HCEC 1CT (cell line): ENCODE measurements around the gene NXPE2.
"Not testable (repeated sequence)": the region's sequence is repeated elsewhere in the genome, so short reads cannot be mapped to it uniquely, and the experiment has no call there.

Source experiments
- DNase-seq: peaks from one replicate; pipeline ENCODE4 v3.0.0-alpha.2; 2017

The NXPE2 gene

DNA sequence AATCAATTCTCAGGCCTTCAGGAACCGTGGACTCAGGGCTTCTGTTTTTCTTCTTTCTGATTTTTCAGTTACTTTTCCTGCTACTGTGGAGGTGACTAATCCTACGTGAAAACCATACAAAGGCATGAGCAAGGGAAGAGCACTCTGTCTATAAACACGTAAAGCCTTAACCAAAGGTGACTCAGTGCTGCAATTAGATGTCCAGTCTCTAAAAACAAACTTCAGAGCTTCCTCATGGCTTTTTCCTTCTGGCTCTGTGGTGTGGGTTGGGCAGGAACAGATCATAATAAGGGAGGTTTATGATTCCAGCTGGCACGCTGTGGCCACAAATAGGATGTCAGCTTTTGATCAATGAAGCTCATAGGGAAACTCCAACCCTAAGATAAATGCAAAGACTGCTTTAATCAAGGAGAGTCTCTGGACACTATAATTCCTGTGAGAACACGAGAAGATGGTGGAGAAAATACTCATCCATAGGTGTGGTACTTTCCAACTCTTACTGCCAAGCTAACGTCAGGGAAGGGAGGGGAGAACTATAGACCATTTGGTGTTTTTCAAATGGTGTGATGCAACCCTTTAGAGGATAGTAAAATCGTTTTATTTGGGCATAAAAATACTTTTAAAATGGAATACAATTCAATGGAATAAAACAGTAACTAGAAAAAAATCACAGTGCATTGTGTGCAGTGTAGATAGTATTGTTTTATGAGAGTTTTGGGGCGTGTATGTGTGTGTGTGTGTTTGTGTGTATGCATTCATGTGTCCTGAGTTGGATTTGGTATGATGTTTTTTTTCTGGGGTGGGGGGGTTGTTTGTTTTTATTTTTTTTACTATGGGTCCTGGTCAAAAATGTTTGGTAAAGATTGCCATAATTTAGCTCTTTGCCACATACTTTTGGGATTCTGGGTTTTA, at the start of gene NXPE2:
Gene NXPE2 (plus strand): TSS at position 403 of the 912 bp plus-strand sequence. CDS start 49 bp downstream, at position 452.
- DNase-seq: no peak

DNA sequence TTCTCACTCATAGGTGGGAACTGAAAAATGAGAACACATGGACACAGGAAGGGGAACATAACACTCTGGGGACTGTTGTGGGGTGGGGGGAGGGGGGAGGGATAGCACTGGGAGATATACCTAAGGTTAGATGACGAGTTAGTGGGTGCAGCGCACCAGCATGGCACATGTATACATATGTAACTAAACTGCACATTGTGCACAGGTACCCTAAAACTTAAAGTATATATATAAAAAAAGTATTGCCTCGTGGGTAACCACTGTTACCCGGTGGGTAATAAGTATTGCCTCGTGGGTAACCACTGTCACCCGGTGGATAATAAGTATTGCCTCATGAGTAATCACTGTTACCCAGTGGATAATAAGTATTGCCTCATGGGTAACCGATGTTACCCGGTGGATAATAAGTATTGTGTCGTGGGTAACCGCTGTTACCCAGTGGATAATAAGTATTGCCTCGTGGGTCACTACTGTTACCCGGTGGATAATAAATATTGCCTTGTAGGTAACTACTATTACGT, 46.8 kb upstream of the NXPE2 start:
- DNase-seq: not testable (repeated sequence)

DNA sequence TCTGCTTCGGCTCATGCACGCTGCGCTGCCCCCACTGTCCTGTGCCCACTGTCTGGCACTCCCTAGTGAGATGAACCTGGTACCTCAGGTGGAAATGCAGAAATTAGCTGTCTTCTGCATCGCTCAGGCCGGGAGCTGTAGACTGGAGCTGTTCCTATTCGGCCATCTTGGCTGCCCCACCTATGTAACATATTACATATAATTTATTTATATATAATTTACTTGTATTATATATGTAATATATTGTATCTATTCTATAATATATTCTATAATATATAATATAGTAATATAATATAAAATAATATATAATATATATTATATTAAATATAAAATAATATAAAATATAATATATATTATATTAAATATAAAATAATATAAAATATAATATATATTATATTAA, 38.9 kb upstream of the NXPE2 start:
- not testable (repeated sequence) for DNase-seq

DNA sequence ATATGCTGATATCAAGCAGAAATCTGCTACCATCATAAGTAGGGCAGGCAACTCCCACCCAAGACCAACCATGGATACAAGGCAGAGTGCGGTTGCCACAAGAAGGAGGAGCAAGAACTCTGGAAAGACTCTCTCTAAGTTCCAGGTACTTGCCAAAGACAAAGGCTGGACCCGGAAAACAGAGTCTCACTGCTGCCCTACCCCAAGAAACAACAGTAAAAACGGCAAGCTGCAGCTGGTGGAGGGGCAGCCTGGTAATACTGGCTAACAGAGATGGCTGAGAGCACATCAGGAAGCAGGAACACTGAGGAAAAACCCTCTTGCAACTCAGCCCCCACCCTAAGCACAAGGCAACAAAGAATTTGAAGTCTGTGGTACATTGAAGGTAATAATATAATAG, 27.7 kb upstream of the NXPE2 start:
- no peak for DNase-seq

DNA sequence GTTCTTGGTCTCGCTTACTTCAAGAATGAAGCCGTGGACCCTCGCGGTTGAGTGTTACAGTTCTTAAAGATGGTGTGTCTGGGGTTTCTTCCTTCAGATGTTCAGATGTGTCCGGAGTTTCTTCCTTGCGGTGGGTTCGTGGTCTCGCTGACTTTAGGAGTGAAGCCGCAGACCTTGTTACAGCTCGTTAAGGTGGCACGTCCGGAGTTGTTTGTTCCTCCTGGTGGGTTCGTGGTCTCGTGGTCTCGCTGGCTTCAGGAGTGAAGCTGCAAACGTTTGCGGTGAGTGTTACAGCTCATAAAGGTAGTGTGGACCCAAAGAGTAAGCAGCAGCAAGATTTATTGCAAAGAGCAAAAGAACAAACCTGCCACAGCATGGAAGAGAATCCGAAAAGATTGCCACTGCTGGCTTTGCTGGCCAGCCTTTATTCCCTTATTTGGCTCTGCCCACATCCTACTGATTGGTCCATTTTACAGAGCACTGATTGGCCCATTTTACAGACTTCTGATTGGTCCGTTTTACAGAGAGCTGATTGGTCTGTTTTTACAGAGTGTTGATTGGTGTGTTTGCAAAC, 27.1 kb upstream of the NXPE2 start:
- DNase-seq: no peak

DNA sequence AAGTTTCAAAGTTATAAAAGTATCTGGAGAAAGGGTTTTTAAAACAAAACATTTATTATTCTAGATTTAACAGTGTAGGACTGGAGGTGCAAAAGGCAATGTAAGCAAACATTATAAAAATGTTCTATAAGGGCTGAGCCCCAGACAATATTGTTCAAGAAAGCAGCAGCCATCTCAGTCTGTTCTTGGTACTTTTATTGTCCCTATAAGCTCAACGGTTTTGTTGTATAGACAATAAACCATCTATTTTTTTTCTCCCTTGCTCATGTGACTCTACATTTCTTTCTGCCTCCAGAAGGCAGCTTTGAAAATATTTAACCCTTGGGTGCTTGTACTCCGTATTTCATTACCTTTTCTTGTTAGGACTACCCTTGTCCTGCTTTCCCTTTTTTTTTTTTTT, 25.2 kb upstream of the NXPE2 start:
- DNase-seq: no peak

DNA sequence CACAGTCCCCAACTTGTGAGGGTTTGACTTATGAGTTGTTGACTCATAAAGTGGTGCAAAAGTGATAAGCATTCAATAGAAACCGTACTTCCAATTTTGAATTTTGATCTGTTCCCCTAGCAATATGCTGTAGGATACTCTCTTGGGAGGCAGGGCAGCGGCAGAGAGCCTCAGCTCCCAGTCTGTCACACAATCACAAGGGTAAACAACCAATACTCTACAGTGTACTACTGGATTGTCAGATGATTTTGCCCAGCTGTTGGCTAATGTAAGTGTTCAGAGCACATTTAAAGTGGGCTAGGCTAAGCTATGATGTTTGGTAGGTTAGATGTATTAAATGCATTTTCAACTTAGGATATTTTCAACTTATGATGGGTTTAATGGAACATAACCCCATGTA, 13.7 kb upstream of the NXPE2 start:
- no peak for DNase-seq

DNA sequence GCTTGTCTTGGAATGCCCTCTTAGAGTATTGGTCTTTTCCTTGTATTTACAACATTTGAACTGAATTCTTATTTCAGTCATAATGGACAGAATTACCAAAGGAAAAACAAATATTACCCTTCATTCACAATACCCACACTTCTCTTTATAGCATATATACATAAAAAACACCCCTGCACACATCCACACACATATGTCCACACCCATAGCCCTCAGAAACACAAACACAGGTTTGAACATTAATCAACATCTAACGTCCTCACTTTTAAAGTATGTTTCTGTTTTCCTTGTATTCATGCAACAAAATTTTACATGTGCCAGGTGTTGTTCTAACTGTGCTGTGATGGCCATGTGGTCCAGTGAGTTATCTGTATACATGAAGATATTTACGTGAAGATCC, 11.6 kb upstream of the NXPE2 start:
- DNase-seq: no peak

DNA sequence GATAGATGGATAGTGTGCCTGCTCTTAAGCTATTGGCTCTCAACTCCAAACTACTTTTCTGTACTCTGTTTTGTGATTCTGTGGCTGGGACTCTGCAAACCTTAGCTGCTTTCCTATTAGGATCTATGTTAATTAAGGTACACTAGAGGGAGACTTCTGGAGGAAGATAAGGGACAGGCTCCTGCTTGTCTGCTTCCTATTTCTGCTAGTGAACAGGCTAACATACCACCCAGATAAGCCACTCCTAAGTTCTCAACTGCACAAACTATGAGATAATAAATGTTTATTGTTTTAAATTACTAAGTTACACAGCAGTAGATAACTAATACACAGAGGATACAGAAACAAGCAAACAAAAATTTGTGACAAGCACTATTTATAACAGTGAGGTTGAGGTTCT, 10.2 kb upstream of the NXPE2 start:
- no peak for DNase-seq

DNA sequence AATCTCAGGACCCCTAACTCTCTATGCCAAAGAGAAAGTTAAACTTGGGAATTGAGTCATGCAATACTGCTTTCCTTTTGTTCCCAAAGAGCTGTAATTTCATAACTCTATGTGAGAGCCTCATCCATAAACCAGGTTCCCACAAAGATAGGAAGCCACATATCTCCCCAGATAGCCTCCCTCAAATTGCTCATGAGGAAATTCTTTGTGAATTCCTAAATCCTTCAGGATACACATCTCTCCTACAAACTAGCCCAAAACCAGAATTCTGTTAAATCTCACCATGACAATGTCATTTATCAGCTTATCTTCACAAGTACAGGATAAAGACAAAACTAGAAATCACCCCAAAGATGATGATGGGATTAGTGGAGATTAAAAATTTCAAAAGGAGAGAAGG, 4.7 kb upstream of the NXPE2 start:
- no peak for DNase-seq

DNA sequence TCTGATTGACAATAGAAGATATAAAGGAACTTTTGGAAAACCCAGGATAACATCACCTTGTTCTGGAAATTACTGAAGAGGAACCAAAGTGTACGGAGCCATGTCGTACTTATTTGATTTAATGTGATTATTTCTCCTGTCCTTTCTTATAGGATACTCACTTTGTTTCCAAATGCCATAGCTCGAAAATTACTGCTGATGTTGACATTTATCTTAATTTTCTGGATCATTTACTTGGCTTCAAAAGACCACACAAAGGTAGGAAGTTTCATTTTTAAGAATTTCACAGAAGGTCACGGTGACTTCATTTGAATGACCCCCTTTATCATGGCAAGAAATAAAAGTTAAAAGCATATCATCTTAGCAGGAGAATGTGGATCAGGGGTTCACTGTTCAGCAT, 1.2 kb downstream of the NXPE2 start:
- no peak for DNase-seq

DNA sequence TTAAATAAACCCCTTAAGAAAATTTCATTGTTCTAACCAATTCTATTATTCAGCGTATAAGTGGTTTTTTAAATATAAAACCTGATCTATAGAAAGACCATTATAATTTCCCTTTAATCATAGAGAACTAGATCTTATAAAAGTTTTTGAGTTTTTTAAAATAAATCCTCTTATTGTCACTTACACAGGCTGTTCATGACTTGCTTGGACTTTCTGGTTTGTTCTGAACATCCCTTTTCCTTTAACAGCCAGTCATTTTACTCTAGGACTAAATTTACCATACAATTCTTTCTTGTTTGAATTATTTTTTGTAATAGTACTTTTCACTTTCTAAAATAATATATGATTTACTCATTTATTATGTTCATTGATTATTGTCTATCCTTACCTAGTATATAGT, 4.7 kb downstream of the NXPE2 start:
- no peak for DNase-seq

DNA sequence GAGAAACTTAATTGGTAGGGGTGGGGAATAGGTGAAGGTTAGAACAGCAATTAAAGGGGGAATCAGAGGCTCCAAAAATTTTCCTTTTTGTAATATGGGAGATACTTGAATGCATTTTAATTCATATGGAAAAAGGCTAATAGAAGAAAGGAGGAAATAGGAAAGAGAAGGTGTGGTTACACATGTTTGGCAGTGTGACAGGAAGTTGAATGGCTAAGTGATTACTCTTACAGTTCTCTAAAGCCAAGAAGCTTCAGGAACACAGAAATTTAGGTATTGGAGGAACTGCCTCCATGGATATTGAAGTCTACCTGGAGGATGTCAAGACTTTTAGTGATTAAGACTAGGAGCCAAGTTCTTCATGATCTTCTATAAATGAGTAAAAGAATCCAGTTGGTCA, 6.3 kb downstream of the NXPE2 start:
- DNase-seq: no peak

DNA sequence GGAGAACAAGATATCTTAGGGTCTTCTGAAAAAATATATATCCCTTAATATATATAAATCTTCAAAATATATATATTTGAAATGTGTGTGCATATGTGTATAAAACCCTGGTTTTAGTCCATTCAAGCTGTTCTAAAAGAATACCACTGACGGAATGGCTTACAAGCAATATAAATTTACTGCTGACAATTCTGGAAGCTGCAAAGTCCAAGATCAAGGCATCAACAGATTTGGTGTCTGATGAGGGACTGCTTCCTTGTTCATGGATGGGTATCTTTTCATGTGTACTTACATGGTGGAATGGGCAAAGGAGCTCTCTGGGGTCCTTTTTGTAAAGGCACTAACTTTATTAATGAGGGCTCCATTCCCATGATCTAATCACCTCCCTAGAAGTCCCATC, 6.8 kb downstream of the NXPE2 start:
- DNase-seq: no peak

DNA sequence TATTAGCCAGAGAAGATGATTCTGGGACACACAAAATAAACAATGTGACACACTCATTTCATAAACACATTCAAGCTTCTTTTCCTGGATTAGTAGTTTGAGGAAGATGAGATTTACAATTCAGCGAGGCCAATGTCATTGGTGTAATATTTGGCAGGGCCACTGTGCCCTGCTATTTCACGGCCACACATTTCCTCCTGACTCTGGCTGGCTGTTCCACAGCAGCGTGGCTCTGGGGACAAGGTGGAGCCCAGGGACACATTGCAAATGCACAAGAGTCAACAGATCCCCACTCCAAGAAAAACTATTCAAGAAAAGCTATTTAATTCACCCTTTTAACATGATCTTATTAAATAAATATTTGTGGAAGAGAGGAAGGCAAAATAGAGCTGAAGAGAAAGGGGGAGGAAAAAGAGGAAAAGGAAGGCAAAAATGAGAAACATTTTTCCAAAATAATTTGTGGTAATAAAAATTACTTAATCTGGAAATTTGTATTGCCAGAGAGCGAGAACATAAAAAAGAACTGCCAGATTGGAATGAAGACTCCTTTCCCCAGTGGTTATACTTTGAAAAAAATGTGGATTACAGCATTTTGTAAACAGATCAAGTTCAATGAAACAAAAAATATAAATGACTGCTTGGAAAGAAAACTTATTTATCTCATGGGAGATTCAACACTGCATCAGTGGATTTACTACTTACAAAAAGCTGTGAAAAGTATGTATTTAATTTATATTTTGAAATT, 27.1 kb downstream of the NXPE2 start:
- DNase-seq: no peak

DNA sequence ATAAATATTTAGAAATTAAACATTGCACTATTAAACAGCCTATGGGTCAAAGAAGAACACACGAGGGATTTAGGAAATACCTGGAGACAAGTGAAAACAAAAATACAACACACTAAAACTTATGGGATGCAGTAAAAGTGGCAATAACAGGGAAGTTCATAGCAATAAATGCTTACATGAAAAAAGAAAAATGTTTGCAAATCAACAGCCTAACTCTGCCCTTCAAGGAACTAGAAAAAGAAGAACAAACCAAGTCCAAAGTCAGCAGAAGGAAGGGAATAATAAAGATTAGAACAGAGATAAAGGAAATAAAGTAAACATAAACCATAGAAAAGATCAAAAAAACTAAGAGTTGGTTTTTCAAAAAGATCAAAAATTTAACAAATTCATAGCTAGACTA, 31.6 kb downstream of the NXPE2 start:
- DNase-seq: no peak

DNA sequence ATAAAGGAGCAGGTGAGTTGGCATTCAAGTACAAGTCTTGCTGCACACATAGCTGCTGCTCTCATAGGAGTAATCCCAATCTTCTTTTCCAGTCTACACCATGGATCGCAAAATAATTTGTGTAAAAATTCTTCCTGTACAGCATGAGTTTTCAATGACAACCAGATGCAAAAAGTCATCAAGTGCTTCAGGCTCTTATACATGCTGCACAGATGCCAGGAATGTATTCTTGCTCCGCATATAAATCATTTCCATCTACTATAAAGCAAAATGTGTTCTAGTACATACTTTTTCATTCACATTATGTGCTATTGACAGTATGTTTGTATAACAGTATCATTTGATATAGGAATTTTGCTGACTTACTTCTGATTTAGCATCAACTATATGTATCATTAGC, 35.4 kb downstream of the NXPE2 start:
- DNase-seq: no peak

DNA sequence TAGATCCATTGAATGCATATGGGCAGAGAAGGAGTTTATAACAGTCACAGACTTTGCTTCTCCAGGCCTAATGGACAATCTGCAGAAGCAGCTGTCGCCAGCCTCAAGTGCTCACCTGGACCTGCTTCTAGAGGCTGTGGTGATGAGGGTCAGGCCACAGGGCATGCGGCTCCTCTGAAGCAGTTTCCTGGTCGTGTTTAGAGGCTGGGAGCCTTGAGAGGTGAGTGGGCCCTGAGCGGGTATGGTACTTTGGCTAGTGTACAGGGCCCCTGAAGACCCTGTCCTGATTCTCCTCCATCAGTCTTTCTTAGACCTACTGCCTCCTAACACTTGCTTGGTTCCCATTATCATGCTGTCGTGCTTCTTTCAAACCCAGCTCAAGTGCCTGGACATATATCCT, 41.2 kb downstream of the NXPE2 start:
- DNase-seq: no peak

DNA sequence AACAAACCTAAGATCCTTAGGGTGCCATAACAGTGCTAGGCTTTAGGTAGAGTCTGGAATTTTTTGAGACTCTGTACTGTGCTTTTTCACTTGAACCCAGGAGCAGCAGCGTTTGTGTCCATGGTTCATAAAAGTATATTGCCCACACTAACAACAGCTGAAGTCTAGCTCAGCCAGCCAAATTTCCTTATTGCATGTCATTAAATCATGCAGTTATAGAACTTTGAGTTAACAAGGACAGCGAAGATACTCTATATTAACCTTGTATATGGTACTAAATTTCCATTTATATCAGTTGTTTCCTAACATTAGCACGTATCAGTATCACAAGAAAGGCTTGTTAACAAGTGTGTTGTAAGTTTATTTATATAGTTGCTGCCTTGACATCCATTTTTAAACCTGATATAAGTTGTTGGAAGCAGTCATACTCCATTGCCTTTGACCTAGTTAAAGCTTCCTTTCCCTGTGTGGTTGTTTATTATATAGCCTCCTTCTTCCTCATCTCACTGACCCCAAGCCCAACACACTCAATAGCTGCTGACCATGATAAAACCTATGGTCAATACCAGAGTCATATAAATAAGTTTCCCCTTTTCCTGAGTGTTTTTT, 46.7 kb downstream of the NXPE2 start:
- DNase-seq: no peak

DNA sequence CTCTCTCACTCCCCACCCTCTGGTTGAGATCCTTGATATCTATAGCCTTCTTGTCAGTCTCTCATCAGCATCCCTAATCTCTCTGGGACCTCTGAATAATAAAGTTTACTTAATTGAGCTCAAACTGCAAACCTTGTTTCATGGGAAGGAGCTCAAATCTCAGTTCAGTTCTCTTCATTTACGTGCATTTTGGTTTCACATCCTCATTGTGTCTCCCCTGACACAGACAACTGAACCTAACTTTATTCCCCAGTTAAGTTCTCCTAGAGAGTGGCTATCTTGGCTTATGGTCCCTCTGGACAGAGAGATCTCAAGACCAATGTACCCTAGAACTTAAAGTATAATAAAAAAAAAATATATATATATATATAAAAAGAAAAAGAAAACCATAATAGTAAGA, 47.3 kb downstream of the NXPE2 start:
- no peak for DNase-seq

DNA sequence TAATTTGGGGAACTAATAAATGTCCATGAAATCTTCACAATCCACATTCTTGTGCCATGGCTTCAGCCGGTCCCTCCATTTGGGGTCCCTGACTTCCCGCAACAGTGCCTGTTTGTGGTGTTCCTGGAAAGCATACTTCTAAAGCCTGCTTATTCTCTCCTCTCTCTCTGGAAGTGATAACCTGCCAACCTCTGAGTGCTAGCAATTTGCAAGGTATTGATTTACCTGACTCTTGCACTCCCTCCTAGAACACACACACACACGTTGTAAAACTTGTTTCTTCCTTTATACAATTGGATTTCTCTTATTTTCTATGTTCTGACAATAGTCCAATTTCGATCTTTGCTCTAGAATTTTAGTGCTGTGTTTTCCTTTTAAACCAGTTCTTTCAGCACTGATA, 58.5 kb downstream of the NXPE2 start:
- DNase-seq: no peak

DNA sequence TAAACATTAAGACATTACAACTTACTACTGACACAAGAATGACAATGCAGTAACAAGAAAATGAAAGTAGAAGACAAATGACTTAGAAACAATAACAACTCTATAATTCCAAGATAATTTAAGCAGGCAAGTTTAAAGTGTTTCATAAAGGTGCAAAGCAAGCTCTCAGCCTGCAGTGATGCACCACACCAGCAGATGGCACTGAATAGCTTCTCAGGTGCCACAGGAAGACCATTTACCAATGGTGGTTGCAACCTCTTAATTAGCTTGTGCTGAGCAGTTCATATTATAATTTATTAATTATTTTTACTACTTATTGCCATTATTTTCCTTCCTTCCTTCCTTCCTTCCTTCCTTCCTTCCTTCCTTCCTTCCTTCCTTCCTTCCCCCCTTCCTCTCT, 60.6 kb downstream of the NXPE2 start:
- peak; percentile 5 for DNase-seq

DNA sequence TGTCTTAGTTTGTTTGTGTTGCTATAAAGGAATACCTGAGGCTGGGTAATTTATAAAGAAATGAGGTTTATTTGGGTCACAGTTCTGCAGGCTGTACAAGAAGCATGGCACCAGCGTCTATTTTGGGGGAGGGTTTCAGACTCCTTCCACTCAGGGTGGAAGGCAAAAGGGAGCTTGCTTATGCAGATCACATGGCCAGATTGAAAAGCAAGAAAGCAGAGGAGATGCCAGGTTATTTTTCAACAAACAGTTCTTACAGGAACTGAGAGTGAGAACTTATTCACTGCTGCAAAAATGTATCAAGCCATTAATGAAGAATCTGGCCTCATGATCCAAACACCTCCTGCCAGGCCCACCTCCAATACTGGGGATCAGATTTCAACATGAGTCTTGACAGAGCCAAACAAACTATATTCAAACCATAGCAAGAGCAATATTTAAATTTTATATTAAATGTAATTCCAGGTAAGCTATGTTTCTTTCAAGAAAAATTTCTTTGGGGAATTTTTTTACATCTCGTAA, 66.9 kb downstream of the NXPE2 start:
- no peak for DNase-seq
